Activated effector memory CD4-positive, alpha-beta T cell treated with anti-CD3 and anti-CD28 coated beads, Interleukin-2, amount 50 U/mL, for 16 hours (primary cell): ENCODE results near the gene PSMF1.
"Not testable (repeated sequence)": the region's sequence is repeated elsewhere in the genome, so short reads cannot be mapped to it uniquely, and the experiment has no call there.

Source experiments
- DNase-seq: peaks from one replicate; pipeline ENCODE4 v3.0.0-alpha.2; 2020

PSMF1 gene

GRCh38 chr20:1216527-1217427 is 98.4 kb downstream of the PSMF1 start:
- not testable (repeated sequence) for DNase-seq
